ENCODE results near the gene LNPEP. TPM values are rescaled to one million over a fixed set of nuclear protein-coding genes. Genes with fewer than 3 reads are reported as not detected.
A peak's percentile ranks its signal among the peaks of the same experiment; 100 is the strongest.

LNPEP gene
- polyA plus RNA-seq, 4 donors = 1.1 to 22.2 (median 4.3) TPM

- no peak for FAIRE-seq
- H3K27me3 ChIP-seq (ENCODE audit: control insufficient read depth in 3 of 3, insufficient read depth in 3 of 3, low read length in 3 of 3) = no peaks in the 10 kb centered on the region
- 0 to 46% (median 38%) methylated on average over 1 of the region's 1 CpG for WGBS, 3 donors
- peaks cover 0 to 2% (median 0%) of the 10 kb centered on the region in 3 donors for H3K4me1 ChIP-seq (ENCODE audit: control insufficient read depth in 3 of 3, insufficient read depth in 2 of 3, low read depth in 1 of 3, low read length in 2 of 3)
- no peaks in the 10 kb centered on the region for H3K9me3 ChIP-seq (ENCODE audit: control insufficient read depth in 2 of 2, insufficient read depth in 1 of 2, low read depth in 1 of 2, low read length in 1 of 2)
- peaks cover 0 to 12% (median 3%) of the 10 kb centered on the region in 3 donors for H3K36me3 ChIP-seq (ENCODE audit: control insufficient read depth in 3 of 3, insufficient read depth in 2 of 3, low read depth in 1 of 3, low read length in 3 of 3)
- no peak overlapping the region for H3K4me3 ChIP-seq (ENCODE audit: low read depth in 1 of 3, low read length in 3 of 3)
- peak; percentile 23 to 40 for DNase-seq
- H3K27ac ChIP-seq (ENCODE audit: low read depth in 1 of 3, low read length in 2 of 3) = peak overlapping the region in 1 of 3 donors; percentile 24
Observed at GRCh38 chr5:96984506-96985192, 48.8 kb downstream of the LNPEP start.

DNA sequence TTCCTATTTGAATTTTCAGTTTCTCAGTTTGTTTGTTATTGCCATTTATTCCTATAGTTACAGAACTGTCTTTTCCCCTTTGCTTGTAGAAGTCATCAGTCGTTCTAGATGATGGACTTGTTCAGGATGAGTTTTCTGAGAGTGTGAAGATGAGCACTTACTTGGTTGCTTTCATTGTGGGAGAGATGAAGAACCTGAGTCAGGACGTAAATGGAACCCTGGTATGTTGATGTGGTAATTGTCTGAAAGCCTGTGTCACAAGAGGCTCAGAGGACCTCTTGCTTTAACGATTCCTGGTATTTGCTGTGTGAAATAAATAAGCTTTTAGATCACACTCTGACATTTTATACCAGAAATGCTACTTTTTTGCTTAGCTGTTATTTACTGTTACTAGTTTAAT lies 50.6 kb downstream of the LNPEP start:
- no peak overlapping the region for H3K4me3 ChIP-seq (ENCODE audit: low read depth in 1 of 3, low read length in 3 of 3)
- peaks cover 0 to 11% (median 4%) of the 10 kb centered on the region in 3 donors for H3K36me3 ChIP-seq (ENCODE audit: control insufficient read depth in 3 of 3, insufficient read depth in 2 of 3, low read depth in 1 of 3, low read length in 3 of 3)
- no peak for FAIRE-seq
- H3K9me3 ChIP-seq (ENCODE audit: control insufficient read depth in 2 of 2, insufficient read depth in 1 of 2, low read depth in 1 of 2, low read length in 1 of 2) = no peaks in the 10 kb centered on the region
- peaks cover 0 to 2% (median 0%) of the 10 kb centered on the region in 3 donors for H3K4me1 ChIP-seq (ENCODE audit: control insufficient read depth in 3 of 3, insufficient read depth in 2 of 3, low read depth in 1 of 3, low read length in 2 of 3)
- no peak overlapping the region for H3K27ac ChIP-seq (ENCODE audit: low read depth in 1 of 3, low read length in 2 of 3)
- DNase-seq = no peak
- H3K27me3 ChIP-seq (ENCODE audit: control insufficient read depth in 3 of 3, insufficient read depth in 3 of 3, low read length in 3 of 3) = no peaks in the 10 kb centered on the region
- 87 to 93% (median 88%) methylated on average over 3 of the region's 3 CpGs for WGBS, 3 donors

DNA sequence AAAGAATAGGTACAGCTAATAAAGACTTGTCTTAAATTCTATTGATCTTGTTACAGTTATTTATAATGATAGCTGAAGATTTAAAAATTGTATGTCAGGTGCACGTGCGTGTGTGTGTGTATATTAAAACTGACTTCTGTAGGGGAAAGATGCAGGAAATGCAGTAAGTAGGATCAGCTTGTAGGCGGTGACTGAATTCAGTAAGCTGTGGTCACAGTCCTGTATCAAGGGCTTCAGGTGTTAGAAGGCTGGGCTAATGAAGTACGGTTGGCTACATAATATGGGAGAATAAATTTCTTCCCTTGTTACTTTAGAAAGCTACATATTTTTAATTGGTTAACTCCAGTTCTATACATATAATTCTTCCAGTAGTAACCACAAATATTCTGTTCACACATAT lies 54.2 kb downstream of the LNPEP start:
- WGBS, 3 donors = 74 to 88% (median 87%) methylated on average over 4 of the region's 4 CpGs
- DNase-seq = no peak
- no peak for FAIRE-seq

GRCh38 chr5:96991708-96992107 lies 55.8 kb downstream of the LNPEP start:
- Histone ChIP-seq H3K4me1 (ENCODE audit: control insufficient read depth in 3 of 3, insufficient read depth in 2 of 3, low read depth in 1 of 3, low read length in 2 of 3) (no peaks in the 10 kb centered on the region), H3K9me3 (ENCODE audit: control insufficient read depth in 2 of 2, insufficient read depth in 1 of 2, low read depth in 1 of 2, low read length in 1 of 2) (no peaks in the 10 kb centered on the region), H3K27me3 (ENCODE audit: control insufficient read depth in 3 of 3, insufficient read depth in 3 of 3, low read length in 3 of 3) (no peaks in the 10 kb centered on the region), H3K27ac (ENCODE audit: low read depth in 1 of 3, low read length in 2 of 3) (no peak overlapping the region), H3K36me3 (ENCODE audit: control insufficient read depth in 3 of 3, insufficient read depth in 2 of 3, low read depth in 1 of 3, low read length in 3 of 3) (peaks cover 0 to 12% (median 10%) of the 10 kb centered on the region in 3 donors), H3K4me3 (ENCODE audit: low read depth in 1 of 3, low read length in 3 of 3) (no peak overlapping the region)
- DNase-seq (no peak), FAIRE-seq (peak; percentile 51)

More for the DNA sequence above, 54.2 kb downstream of the LNPEP start:
- no peaks in the 10 kb centered on the region for H3K27me3 ChIP-seq (ENCODE audit: control insufficient read depth in 3 of 3, insufficient read depth in 3 of 3, low read length in 3 of 3)
- peaks cover 0 to 14% (median 10%) of the 10 kb centered on the region in 3 donors for H3K36me3 ChIP-seq (ENCODE audit: control insufficient read depth in 3 of 3, insufficient read depth in 2 of 3, low read depth in 1 of 3, low read length in 3 of 3)
- no peaks in the 10 kb centered on the region for H3K4me1 ChIP-seq (ENCODE audit: control insufficient read depth in 3 of 3, insufficient read depth in 2 of 3, low read depth in 1 of 3, low read length in 2 of 3)
- H3K9me3 ChIP-seq (ENCODE audit: control insufficient read depth in 2 of 2, insufficient read depth in 1 of 2, low read depth in 1 of 2, low read length in 1 of 2) = no peaks in the 10 kb centered on the region
- no peak overlapping the region for H3K27ac ChIP-seq (ENCODE audit: low read depth in 1 of 3, low read length in 2 of 3)
- no peak overlapping the region for H3K4me3 ChIP-seq (ENCODE audit: low read depth in 1 of 3, low read length in 3 of 3)

DNA sequence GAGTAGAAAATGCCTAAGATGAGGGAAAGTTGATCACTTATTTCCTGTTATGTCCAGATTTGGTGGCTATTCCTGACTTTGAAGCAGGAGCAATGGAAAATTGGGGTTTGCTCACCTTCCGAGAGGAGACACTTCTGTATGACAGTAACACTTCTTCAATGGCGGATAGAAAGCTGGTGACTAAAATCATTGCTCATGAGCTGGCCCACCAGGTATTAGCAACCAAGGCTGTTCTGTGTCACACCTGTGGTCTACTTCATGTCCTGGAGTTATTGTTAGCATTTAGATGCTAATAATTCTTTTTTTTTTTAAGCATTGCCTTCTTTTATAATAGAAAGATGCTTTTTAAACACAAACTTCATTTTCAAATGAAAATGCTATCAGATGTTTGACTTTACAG lies 57.9 kb downstream of the LNPEP start:
- Histone ChIP-seq H3K27me3 (ENCODE audit: control insufficient read depth in 3 of 3, insufficient read depth in 3 of 3, low read length in 3 of 3) (no peaks in the 10 kb centered on the region), H3K9me3 (ENCODE audit: control insufficient read depth in 2 of 2, insufficient read depth in 1 of 2, low read depth in 1 of 2, low read length in 1 of 2) (no peaks in the 10 kb centered on the region), H3K36me3 (ENCODE audit: control insufficient read depth in 3 of 3, insufficient read depth in 2 of 3, low read depth in 1 of 3, low read length in 3 of 3) (peaks cover 0 to 13% (median 6%) of the 10 kb centered on the region in 3 donors), H3K27ac (ENCODE audit: low read depth in 1 of 3, low read length in 2 of 3) (no peak overlapping the region), H3K4me3 (ENCODE audit: low read depth in 1 of 3, low read length in 3 of 3) (no peak overlapping the region), H3K4me1 (ENCODE audit: control insufficient read depth in 3 of 3, insufficient read depth in 2 of 3, low read depth in 1 of 3, low read length in 2 of 3) (no peaks in the 10 kb centered on the region)
- 94 to 98% (median 98%) methylated on average over 2 of the region's 2 CpGs for whole genome bisulfite sequencing, 3 donors
- FAIRE-seq (no peak), DNase-seq (no peak)

- 94 to 97% (median 96%) methylated on average over 3 of the region's 3 CpGs for WGBS, 3 donors
- Histone ChIP-seq H3K9me3 (ENCODE audit: control insufficient read depth in 2 of 2, insufficient read depth in 1 of 2, low read depth in 1 of 2, low read length in 1 of 2) (no peaks in the 10 kb centered on the region), H3K27ac (ENCODE audit: low read depth in 1 of 3, low read length in 2 of 3) (no peak overlapping the region), H3K4me1 (ENCODE audit: control insufficient read depth in 3 of 3, insufficient read depth in 2 of 3, low read depth in 1 of 3, low read length in 2 of 3) (no peaks in the 10 kb centered on the region), H3K36me3 (ENCODE audit: control insufficient read depth in 3 of 3, insufficient read depth in 2 of 3, low read depth in 1 of 3, low read length in 3 of 3) (peaks cover 0 to 13% (median 6%) of the 10 kb centered on the region in 3 donors), H3K27me3 (ENCODE audit: control insufficient read depth in 3 of 3, insufficient read depth in 3 of 3, low read length in 3 of 3) (no peaks in the 10 kb centered on the region), H3K4me3 (ENCODE audit: low read depth in 1 of 3, low read length in 3 of 3) (no peak overlapping the region)
- DNase-seq (no peak), FAIRE-seq (no peak)
Observed at GRCh38 chr5:96994493-96994892, 58.6 kb downstream of the LNPEP start.

DNA sequence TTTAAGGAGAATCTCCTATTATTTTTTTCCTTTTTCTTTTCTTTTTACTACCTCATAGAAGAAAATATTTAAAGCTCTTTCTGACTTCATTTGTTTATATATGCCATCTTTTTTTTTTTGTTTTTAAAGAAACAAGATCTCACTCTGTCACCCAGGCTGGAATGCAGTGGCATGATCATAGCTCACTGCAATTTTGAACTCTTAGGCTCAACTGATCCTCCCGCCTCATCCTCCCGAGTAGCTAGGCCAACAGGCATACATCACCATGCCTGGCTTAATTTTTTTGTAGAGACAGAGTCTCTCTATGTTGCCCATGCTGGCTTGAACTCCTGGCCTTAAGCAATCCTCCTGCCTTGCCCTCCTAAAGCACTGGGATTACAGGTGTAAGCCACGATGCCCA lies 59.5 kb downstream of the LNPEP start:
- H3K27me3 ChIP-seq (ENCODE audit: control insufficient read depth in 3 of 3, insufficient read depth in 3 of 3, low read length in 3 of 3) = no peaks in the 10 kb centered on the region
- WGBS, 3 donors = 76 to 86% (median 86%) methylated on average over 3 of the region's 3 CpGs
- H3K36me3 ChIP-seq (ENCODE audit: control insufficient read depth in 3 of 3, insufficient read depth in 2 of 3, low read depth in 1 of 3, low read length in 3 of 3) = peaks cover 0 to 13% (median 6%) of the 10 kb centered on the region in 3 donors
- H3K27ac ChIP-seq (ENCODE audit: low read depth in 1 of 3, low read length in 2 of 3) = no peak overlapping the region
- FAIRE-seq (no peak), DNase-seq (no peak)
- H3K4me3 ChIP-seq (ENCODE audit: low read depth in 1 of 3, low read length in 3 of 3) = no peak overlapping the region
- H3K9me3 ChIP-seq (ENCODE audit: control insufficient read depth in 2 of 2, insufficient read depth in 1 of 2, low read depth in 1 of 2, low read length in 1 of 2) = no peaks in the 10 kb centered on the region
- peaks cover 0 to 3% (median 3%) of the 10 kb centered on the region in 3 donors for H3K4me1 ChIP-seq (ENCODE audit: control insufficient read depth in 3 of 3, insufficient read depth in 2 of 3, low read depth in 1 of 3, low read length in 2 of 3)

GRCh38 chr5:96997265-96997859 lies 61.5 kb downstream of the LNPEP start:
- Histone ChIP-seq H3K4me3 (ENCODE audit: low read depth in 1 of 3, low read length in 3 of 3) (no peak overlapping the region), H3K4me1 (ENCODE audit: control insufficient read depth in 3 of 3, insufficient read depth in 2 of 3, low read depth in 1 of 3, low read length in 2 of 3) (peaks cover 0 to 3% (median 3%) of the 10 kb centered on the region in 3 donors), H3K9me3 (ENCODE audit: control insufficient read depth in 2 of 2, insufficient read depth in 1 of 2, low read depth in 1 of 2, low read length in 1 of 2) (no peaks in the 10 kb centered on the region), H3K27me3 (ENCODE audit: control insufficient read depth in 3 of 3, insufficient read depth in 3 of 3, low read length in 3 of 3) (no peaks in the 10 kb centered on the region), H3K27ac (ENCODE audit: low read depth in 1 of 3, low read length in 2 of 3) (no peak overlapping the region), H3K36me3 (ENCODE audit: control insufficient read depth in 3 of 3, insufficient read depth in 2 of 3, low read depth in 1 of 3, low read length in 3 of 3) (peaks cover 0 to 12% (median 6%) of the 10 kb centered on the region in 3 donors)
- peak; percentile 52 to 54 for DNase-seq
- 55 to 59% (median 55%) methylated on average over 2 of the region's 2 CpGs for WGBS, 3 donors
- FAIRE-seq = no peak

Measured in small intestine (tissue), 7 donors.